ENCODE data around the gene ALOX12B.
"Not testable (repeated sequence)": the region's sequence is repeated elsewhere in the genome, so short reads cannot be mapped to it uniquely, and the experiment has no call there.

ALOX12B gene

DNA sequence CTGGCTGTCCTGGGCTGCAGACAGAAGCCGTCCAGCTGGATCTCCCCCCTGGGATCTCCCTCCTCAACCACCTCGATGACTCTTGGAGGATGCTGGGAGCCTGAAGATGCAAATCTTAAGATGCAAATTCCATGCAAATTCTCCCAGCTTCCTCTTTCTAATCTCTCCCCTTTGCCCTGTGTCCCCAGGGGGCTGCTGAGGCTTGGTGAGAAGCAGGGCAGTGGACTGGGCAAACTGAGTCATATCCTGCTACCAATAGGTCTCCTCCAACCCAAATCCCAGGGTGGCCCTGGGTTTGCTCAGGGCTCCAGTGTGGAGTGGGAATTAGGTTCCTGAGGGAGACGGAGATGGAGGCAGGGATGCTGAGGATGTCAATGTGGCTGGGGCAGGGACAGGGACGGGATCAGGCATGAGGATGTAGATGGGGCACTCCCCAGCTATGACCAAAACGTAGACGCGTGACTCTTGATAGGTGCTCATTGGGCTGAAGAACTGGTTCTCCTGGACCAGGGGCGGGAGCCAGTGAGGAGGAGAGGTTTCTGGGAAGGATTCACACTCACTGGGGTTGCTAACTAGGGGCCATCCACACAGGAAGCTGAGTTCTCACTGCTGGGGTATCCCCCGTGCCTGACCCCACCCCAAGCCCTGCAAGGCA lies 3.6 kb upstream of the ALOX12B start:
- H3K27ac ChIP-seq: no peak overlapping the region
- no peak for DNase-seq (ENCODE audit: low read depth, low spot score)

DNA sequence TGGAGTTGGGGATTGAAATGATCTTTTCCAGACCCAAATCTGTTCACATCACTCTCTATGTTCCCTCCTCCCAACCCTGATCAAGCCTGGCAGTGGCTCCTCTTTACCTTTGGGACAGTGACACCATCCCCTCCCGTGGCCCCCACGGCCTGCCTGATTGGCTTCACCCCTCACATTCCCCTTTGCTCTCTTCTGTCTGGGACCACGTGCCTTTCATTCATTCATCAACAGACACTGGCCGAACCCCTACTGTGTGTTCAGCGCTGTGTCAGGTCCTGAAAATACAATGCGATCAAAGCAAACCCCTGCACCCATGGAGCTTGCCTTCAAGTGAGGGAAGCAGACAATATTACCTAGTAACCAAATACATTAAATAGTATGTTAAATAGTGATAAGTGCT lies 2.2 kb upstream of the ALOX12B start:
- H3K27ac ChIP-seq: no peak overlapping the region
- DNase-seq (ENCODE audit: low read depth, low spot score): no peak

DNA sequence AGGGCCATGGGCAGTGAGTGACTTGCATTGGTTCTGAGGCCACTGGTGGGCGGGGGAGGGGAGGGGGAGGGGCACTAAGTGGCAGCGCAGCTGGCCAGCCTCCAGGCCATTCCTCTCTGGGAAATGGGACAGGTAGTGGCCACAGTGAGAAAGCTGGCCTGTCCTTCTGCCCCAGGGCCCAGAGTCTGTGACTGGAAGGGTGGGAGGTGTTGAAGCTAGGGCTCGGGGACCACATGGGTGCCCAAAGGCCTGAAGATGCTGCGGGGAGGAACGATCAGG lies 375 bp upstream of the ALOX12B start:
- DNase-seq (ENCODE audit: low read depth, low spot score): no peak
- no peak overlapping the region for H3K27ac ChIP-seq

DNA sequence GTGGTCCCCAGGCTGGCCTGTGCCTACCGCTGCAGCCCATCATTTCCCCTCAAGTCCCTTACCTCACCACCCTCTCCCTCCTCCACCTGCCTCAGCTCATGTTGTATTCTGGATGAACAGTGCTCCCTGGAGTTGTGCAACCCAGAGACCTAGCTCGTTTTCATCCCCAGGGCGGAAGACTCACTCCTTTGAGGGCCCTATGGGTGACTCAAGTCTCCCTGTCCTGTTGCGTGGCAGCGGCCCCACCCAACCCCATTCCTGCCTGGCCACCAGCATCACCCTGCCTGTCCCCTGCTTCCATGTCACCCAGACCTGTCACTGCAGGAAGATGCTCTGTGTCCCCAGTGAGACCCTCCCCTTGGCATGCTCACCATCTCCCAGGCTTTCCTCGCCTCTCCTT lies 3.3 kb downstream of the ALOX12B start:
- DNase-seq (ENCODE audit: low read depth, low spot score): no peak
- H3K27ac ChIP-seq: no peak overlapping the region

DNA sequence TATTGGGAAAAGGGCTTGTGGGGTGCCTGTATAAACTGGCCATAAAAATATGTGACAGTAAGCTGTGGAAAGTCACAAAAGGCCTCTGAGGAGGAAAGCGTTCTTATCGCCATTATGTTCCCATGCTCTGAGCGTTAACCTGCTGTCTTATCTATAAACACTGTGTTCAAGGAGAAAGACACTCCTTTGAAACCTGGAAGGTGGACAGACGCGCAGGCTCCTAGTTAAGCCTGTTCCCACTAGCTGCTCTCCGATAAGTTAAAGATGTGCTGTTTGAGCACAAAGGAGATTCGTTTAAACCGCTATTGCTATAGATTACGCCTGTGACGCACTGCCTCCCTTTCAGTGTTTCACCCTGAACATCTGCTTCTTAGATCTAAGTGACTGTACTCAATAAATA lies 5.2 kb downstream of the ALOX12B start:
- no peak overlapping the region for H3K27ac ChIP-seq
- DNase-seq (ENCODE audit: low read depth, low spot score): no peak

DNA sequence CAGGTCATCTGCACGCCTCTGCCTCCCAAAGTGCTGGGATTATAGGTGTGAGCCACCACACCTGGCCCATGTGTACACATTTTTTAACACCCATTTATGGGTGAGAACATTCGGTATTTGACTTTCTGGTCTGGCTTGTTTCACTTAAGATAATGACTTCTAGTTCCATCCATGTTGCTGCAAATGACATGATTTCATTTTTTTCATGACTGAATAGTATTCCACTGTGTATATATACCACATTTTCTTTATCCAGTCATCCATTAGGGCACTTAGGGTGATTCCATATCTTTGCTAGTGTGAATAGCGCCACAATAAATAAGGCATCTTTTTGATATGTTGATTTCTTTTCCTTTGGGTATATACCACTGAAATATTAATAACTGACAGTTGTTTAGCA lies 5.6 kb downstream of the ALOX12B start:
- no peak for DNase-seq (ENCODE audit: low read depth, low spot score)
- no peak overlapping the region for H3K27ac ChIP-seq

DNA sequence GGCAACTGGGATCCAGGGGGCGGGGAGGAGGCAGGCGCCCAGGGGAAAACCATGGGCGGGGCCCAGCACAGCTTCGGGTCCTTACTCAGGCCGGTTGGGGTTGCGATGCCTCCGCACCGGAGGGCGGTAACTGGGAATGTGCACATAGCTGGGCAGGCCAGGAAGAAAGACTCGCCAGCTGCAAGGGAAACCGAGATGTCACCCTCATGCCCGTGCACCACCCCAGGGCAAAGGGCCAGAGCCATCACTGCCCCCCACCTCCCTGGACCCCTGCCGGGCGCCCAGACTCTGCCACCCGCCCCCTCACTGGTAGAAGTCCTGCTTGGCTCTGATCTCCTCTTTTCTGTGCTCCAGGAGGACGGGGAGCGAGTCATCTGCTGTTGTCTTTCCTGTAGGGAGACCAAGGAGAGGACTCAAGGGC lies 6.7 kb downstream of the ALOX12B start:
- DNase-seq (ENCODE audit: low read depth, low spot score): no peak
- no peak overlapping the region for H3K27ac ChIP-seq

DNA sequence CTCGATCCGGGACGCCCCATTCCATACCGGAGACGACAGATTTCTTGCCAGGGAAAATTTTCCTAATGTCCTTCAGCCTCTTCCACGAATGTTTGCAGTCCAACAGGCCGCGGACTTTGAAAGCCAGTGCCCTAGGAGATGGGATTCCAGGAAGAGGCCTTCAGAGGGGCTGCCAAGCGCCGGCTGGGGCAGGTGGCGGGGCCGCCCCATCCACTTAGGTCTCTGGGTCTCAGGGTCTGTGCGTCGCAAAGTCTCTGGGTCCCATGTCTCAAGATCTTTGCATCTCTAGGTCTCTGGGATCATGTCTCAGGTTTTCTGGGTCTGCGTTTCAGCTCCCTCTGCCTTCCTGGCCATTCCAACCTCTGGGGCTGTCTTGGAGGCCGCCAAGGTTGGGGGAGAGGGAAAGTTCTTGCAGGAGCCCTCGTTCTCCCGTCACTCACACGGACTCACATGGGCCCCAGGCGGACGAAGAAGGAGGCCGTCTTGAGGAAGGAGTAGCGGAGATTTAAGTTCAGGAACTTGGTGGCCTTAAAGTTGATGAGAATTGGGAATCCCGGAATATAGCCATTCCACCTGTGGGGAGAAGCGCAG lies 7.2 kb downstream of the ALOX12B start:
- no peak overlapping the region for H3K27ac ChIP-seq
- DNase-seq (ENCODE audit: low read depth, low spot score): no peak

DNA sequence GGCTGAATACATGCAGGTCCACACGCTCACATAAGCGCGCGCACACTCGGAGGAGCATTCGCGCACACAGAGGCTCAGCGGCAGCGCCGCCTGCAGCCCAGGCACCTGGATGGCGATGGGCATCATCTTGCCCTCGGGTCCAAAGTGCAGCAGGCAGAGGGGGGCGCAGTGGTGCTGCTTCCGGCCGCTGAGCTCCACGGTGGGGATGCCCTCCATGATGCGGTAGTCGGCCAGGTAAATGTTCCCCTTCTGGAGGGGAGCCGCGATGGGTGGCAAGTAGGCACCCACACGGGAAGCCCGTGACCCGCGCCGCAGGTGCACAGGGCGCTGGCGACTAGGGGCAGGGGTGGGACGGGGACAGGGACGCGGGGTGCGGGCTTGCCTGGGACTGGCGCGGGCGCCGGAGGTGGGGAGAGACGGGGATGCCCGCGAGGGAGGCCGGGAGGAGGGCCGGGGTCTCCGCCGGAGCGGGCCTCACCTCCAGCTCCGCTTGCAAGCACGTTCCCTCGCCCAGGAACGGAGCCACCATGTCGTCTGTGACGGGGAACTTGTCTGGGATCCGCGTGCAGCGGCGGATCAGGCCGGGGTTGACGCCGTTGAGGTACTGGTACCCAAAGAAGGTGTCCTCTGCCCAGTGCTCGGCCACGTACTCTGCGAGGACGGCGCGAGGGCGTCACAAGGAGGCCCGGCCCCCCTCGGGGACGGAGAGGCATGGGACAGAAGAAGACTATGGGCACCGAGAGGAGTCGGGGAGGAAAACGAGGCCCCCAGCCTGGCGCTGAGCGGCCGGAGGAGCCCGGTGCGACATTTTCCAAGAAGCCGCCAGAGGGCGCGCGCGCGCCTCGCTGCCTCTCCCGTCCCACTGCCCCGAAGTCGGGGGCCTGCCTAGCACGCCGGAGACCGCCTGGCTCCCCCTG lies 8.0 kb downstream of the ALOX12B start:
- DNase-seq (ENCODE audit: low read depth, low spot score): no peak
- no peak overlapping the region for H3K27ac ChIP-seq

DNA sequence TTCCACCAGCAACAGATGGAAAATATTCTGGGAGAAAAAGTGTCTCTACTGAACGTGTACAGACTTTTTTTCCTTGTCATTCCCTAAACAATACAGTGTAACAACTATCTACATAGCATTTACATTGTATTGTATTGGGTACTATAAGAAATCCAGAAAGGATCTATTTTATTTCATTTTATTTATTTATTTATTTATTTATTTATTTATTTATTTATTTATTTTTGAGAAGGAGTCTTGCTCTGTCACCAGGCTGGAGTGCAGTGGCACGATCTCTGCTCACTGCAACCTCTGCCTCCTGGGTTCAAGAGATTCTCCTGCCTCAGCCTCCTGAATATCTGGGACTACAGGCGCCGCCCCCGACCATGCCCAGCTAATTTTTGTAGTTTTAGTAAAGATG lies 9.6 kb downstream of the ALOX12B start:
- not testable (repeated sequence) for H3K27ac ChIP-seq

DNA sequence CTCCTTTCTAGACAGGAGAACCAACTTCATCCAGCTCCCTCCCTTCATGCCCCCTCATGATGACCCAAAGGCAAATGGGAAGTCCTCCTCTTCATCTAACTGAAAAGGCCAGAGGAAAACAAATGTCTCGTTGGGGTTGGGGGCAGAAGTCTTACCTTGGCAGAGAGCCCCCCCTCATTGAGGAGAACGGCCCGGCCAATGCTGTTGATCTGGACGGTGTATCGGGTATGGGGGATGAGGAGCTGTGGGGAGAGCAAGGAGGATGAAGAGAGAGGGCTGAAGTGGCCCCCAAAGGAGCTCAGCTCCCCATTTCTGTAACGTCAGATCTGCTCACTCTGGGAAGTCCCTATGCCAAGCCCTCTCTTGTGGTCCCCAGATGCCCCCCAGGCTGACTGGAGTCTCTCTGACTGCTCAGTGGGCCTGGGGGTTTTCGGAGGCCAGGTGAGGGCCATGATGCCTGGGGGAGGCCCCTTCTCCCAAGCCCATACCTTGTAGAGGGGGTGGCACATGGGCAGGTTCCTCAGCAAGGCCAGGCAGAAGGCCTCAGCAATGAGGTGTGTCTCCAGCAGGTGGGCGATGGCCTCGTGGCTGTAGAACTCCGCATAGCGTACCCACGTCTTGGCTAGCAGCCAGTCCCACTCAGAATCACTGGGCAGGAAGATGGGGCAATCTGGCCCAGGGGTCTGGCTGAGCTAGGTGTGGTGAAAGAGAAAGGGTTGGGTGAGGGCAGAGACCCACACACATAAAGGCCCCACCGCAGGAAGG lies 10.8 kb downstream of the ALOX12B start:
- no peak overlapping the region for H3K27ac ChIP-seq
- no peak for DNase-seq (ENCODE audit: low read depth, low spot score)

More for the DNA sequence above, 9.6 kb downstream of the ALOX12B start:
- not testable (repeated sequence) for DNase-seq (ENCODE audit: low read depth, low spot score)

DNA sequence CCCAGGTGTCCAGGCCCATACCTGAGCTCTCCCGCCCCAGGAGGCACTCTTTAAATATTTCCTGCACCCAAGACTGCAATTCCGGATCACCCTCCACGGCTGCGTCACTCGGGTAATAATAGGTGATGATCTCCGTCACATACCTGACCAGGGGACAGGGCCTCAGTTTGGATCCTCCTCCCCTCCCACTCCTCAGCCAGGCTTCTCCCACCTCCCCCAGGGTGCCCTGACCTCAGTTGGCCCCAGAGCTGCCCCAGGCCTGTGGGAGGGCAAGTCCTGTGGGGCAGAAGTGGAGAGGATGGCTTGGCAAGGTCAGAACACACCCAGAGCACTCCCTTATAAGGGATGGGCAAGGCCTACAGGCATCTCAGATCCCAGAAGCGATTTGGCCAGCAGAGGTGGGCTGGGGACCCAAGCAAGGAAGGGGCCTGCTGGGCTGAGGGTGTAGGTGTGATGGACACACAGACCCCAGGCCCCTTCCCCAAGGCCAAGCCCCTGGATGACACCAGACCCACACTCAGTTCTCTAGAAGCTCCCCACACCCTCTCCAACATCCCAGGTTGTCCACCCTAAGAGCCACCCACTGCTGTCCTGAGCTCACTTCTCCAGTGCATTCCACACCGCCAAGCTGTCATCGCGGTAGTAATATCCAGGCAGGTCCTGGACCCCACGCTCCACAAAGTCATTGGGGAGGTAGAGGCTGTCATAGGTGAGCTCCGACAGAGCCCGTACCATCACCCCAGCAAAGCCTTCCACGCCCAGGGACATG lies 11.8 kb downstream of the ALOX12B start:
- H3K27ac ChIP-seq: no peak overlapping the region
- DNase-seq (ENCODE audit: low read depth, low spot score): no peak

DNA sequence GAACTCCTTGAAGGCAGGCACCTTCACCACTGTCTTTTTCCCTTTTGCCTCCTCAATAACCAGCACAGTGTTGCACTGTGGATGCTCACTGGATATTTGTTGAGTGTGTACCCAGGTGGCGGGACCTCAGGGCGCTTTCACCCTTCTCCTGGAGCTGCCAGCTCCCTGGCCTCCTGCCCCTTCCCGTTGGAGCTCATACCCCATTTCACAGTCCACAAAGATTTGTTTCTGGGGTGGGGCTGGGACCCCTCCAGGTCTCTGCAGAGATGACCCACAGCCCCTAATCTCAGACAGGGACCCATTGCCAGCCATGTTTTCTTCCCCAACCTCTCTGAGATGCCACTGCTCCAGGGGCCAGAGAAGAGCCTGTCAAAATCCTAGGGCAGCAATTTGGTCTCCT lies 12.4 kb downstream of the ALOX12B start:
- H3K27ac ChIP-seq: no peak overlapping the region
- no peak for DNase-seq (ENCODE audit: low read depth, low spot score)

DNA sequence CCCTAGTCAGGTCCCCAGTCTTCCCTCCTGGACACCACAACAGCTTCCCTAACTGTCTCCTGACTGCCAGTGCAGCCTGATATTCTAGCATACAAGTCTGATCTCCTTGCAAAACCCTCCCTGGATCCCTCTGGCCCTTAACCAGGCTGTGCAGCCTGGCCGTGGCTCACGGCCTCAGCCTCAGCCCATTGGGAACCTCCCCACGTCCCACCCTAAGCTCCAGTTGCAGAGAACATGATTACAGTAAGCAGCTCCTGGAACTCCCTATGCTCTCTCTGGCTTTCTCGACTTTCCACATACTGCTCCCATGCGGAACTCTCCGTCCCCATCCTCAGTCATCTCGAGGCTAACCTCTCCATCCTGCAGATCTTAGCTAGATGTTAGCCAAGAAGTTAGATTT lies 13.0 kb downstream of the ALOX12B start:
- DNase-seq (ENCODE audit: low read depth, low spot score): no peak
- H3K27ac ChIP-seq: no peak overlapping the region

DNA sequence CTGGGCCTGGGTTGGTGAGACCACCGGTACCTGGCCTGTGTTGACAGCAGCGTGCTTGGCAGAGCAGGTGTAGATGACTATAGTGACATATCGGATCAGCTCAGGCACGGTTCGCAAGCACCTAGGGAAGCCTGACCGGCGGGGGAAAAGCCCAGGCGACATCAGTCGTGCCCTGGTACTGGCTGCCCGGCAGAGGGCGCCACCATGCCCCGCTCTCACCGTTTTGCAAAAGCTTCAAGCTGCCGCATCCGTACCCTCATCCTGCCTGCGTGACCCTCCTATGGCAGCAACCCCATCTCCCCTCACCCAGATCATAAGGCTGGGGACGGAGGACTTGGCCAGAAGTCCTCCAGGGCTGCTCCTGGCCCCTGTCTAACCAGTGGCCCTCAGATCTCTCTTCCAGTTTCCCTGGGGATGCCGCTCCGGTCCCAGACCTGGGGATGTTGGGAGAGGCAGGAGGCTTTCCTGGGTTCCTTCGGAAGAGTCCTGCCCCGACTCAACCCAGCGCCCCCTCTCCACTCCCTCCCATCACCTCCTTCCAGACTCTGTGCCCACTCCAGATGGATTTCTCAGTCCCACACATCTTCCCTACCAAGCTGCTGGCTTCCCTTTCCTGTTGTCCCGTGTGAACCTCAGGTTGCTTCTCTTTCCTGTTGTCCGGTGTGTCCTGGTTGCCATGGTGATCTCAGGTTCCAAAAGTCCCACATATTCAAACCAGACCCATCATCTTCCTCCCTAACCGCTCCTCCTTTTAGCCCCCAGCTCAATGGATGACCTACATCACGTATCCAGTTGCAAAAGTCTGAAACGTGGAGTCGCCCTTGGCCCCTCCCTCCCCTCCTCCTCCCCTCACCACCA lies 13.7 kb downstream of the ALOX12B start:
- no peak for DNase-seq (ENCODE audit: low read depth, low spot score)
- no peak overlapping the region for H3K27ac ChIP-seq

DNA sequence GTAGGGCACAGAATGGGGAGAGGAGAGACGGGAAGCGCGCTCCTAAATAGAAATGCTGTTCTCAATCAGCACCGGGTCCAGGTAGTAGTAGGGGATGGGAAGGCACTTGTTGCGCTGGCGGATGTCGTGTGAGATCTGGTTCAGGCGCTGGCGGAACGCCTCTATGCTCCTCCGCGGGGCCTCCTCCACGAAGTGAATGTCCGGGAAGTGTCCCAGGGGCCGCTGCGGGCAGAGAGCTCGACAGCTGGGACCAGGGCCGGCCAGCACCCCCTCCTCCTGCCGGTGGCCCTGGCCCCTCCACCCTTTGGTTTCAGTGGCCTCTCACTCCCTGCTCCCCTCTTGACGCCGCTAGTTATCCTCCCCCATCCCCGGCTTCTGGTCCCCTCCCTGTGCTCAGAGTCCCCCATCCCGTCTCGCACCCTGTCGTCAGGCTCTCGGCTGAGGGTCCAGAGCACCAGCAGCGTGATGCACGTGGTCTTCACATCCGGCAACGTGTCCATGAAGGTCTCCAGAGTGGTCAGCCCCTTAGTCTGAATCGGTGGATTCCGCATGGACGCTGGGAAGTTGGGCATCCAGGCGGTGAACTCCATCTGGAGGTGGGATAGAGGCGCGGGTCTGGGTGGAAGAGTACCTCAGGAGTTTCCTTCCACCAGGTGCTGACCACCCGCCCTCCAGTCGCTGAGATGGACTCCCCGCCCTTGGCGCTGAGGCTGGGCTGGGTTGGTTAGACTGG lies 14.6 kb downstream of the ALOX12B start:
- no peak for DNase-seq (ENCODE audit: low read depth, low spot score)
- no peak overlapping the region for H3K27ac ChIP-seq

DNA sequence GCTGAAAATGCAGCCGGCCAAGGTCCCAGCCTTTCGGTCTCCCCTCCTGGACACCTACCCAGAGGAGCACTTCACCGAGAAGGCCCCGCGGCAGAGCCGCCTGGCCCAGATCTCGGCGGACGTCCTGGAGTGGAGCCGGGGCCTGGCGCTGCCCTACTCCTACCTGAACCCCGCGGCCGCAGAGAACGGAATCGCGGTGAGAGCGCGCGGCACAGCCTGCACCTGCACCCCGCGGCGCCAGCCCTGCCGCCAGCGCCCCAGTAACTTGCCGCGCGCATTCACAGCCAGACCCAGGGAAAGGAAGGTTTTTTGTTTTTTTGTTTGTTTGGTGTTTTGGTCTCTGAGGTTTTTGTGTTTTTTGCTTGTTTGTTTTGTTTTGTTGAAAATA lies 15.2 kb downstream of the ALOX12B start:
- H3K27ac ChIP-seq: no peak overlapping the region
- DNase-seq (ENCODE audit: low read depth, low spot score): no peak

DNA sequence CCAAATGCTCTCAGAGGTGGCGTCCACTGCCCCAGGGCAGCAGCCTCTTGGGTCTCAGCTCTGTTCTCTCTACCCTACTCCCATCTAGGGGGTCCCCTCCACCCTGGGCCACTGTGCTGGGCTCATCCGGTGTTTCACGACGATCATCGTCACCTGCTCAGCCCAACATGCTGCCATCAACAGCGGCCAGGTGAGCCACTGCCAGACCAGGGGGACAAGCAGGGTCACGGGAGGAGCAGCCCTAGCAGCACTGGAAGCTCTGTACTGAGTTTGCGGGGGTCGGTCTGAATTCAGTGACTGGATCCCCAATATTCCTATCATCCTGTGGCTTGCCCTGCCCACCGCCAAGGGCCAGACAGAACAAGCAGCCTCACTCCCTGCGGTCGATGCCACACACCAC lies 16.0 kb downstream of the ALOX12B start:
- H3K27ac ChIP-seq: no peak overlapping the region
- no peak for DNase-seq (ENCODE audit: low read depth, low spot score)

DNA sequence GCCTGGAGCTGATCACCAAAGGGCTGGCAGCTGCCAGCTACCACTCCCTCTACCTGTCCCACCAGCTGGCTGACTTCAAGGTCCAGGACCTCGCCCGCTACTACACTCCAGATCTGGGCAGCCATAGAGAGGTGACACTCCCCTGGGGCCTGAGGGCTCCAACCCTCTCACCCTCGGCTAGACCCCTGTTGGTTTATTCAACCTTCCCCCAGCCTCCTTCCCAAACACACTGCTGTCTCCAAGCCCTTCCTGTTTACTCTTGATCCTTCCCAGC lies 18.0 kb downstream of the ALOX12B start:
- no peak overlapping the region for H3K27ac ChIP-seq
- no peak for DNase-seq (ENCODE audit: low read depth, low spot score)
